Stomach (tissue), 4 donors: ENCODE measurements around the gene FUOM.

Experiments
- CTCF ChIP-seq, 7 experiments: fragments of 450-650 bp in 4 of 7; fragments of 200-600 bp in 3 of 7; sonication (generic) in 3 of 7; IDR thresholded peaks; one replicate each; pipeline ENCODE4 v1.5.1; 2016 to 2019; ENCODE audit warnings: antibody characterized with exemption in 7 of 7, control low read depth in 2 of 7, mild to moderate bottlenecking in 1 of 7
- EP300 ChIP-seq: sonication (generic); formaldehyde crosslinking; IDR thresholded peaks from one replicate; pipeline ENCODE4 v1.6.1; 2017; ENCODE audit warnings: antibody characterized with exemption
- POLR2A ChIP-seq, 4 donors: fragments of 450-650 bp; IDR thresholded peaks; one replicate each; pipeline ENCODE4 v1.6.1; 2016; ENCODE audit warnings: antibody characterized with exemption in 4 of 4, control low read depth in 2 of 4, mild to moderate bottlenecking in 1 of 4, moderate library complexity in 1 of 4

- no peak for TF ChIP-seq CTCF (IDR thresholded peaks at IDR 0.05)
- no peak for TF ChIP-seq POLR2A (IDR thresholded peaks at IDR 0.05)
- no peak for TF ChIP-seq EP300
Observed at GRCh38 chr10:133401500-133401899, 43.7 kb upstream of the FUOM start.
